ENCODE results near the gene SH3PXD2B.

DNA sequence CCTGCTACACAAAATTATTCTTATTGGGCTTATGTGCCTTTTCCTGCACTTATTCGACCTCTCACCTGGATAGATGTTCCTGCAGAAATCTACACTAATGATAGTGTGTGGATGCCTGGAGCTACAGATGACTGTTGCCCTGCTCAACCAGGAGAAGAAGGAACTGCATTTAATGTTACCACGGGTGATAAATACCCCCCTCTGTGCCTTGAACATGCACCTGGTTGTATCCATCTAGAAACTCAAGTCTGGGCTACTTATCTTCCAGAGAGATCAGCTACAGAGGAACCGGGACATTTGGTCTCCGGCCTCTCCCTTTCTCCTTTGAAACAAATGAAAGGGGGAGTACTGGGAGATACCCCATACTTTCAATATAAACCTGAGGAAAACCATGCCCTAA, 54.5 kb downstream of the SH3PXD2B start:
- TF ChIP-seq, protein P1, sequence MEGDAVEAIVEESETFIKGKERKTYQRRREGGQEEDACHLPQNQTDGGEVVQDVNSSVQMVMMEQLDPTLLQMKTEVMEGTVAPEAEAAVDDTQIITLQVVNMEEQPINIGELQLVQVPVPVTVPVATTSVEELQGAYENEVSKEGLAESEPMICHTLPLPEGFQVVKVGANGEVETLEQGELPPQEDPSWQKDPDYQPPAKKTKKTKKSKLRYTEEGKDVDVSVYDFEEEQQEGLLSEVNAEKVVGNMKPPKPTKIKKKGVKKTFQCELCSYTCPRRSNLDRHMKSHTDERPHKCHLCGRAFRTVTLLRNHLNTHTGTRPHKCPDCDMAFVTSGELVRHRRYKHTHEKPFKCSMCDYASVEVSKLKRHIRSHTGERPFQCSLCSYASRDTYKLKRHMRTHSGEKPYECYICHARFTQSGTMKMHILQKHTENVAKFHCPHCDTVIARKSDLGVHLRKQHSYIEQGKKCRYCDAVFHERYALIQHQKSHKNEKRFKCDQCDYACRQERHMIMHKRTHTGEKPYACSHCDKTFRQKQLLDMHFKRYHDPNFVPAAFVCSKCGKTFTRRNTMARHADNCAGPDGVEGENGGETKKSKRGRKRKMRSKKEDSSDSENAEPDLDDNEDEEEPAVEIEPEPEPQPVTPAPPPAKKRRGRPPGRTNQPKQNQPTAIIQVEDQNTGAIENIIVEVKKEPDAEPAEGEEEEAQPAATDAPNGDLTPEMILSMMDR (IDR thresholded peaks at IDR 0.05) = no peak
- no peak for TF ChIP-seq POLR2A (IDR thresholded peaks at IDR 0.05)

All from thyroid gland (tissue), 4 donors.